A549 (cell line): ENCODE data around the gene SUDS3. TPM values are rescaled to one million over a fixed set of nuclear protein-coding genes. Genes with fewer than 3 reads are reported as not detected.

Experiments used
- ATAC-seq, 2 experiments: fragments of 200-7000 bp in 1 of 2; fragments of >200 bp in 1 of 2; cut with Nextera tagmentation in 1 of 2; cut with Tn5 transposase in 1 of 2; 3 replicates each; pipeline versions ENCODE4 v1.8.0 to v1.9.1; 2018 to 2020; ENCODE audit warnings: mild to moderate bottlenecking in 1 of 2, moderate library complexity in 1 of 2
- CTCF ChIA-PET: fragments of 300-600 bp; sonication (Branson Sonifier 250); formaldehyde crosslinking; extraction: SDS; loops from one replicate; lab custom pipeline; 2021; ENCODE audit warnings: antibody characterized with exemption, inconsistent platforms; lab: Yijun Ruan, JAX
- POLR2A ChIA-PET: fragments of 350-600 bp; formaldehyde crosslinking; extraction: SDS; loops from one replicate; lab custom pipeline; 2021; ENCODE audit warnings: antibody characterized with exemption, inconsistent platforms; lab: Yijun Ruan, JAX
- DNase-seq, 2 experiments: peaks; one replicate each; pipeline versions ENCODE4 v3.0.0 to v3.0.0-alpha.2; 2011 to 2016; ENCODE audit warnings: low read depth in 1 of 2, low spot score in 1 of 2
- FAIRE-seq: peaks from 2 replicates; lab custom pipeline; 2011; peaks lifted over from hg19 to GRCh38; lab: Jason Lieb, UNC
- H3K27ac ChIP-seq, 2 experiments: fragments of >200 bp; sonication (Bioruptor Twin); formaldehyde crosslinking; 3 replicates each; pipeline ENCODE4 v1.5.1; 2016 to 2017
- H3K4me1 ChIP-seq: fragments of >200 bp; sonication (Bioruptor Twin); formaldehyde crosslinking; 3 replicates; pipeline ENCODE4 v1.6.1; 2016
- H3K4me2 ChIP-seq: fragments of >200 bp; sonication (Bioruptor Twin); formaldehyde crosslinking; 3 replicates; pipeline ENCODE4 v1.6.1; 2016
- H3K4me3 ChIP-seq: fragments of >200 bp; sonication (Bioruptor Twin); formaldehyde crosslinking; 3 replicates; pipeline ENCODE4 v1.5.1; 2016
- H3K9me3 ChIP-seq: fragments of >200 bp; sonication (Bioruptor Twin); formaldehyde crosslinking; 3 replicates; pipeline ENCODE4 v1.6.1; 2016
- BHLHE40 ChIP-seq: IDR thresholded peaks from 2 replicates; pipeline ENCODE4 v1.6.1; 2012; ENCODE audit warnings: low read depth, low read length, inconsistent platforms
- CBX2 ChIP-seq: fragments of 200-600 bp; sonication (generic); IDR thresholded peaks from 2 replicates; pipeline ENCODE4 v1.6.1; 2016; ENCODE audit warnings: low read depth, mild to moderate bottlenecking, borderline replicate concordance
- CEBPB ChIP-seq, 2 experiments: fragments of >200 bp in 1 of 2; sonication (Bioruptor Twin) in 1 of 2; formaldehyde crosslinking in 1 of 2; IDR thresholded peaks; 2 replicates each; pipeline ENCODE4 v1.6.1; 2012 to 2016
- EP300 ChIP-seq, 2 experiments: fragments of >200 bp; sonication (Bioruptor Twin); formaldehyde crosslinking; IDR thresholded peaks; 2 replicates in 1 of 2; 3 replicates in 1 of 2; pipeline ENCODE4 v1.6.1; 2016 to 2017
- FOSB ChIP-seq: fragments of 250-450 bp; sonication (Bioruptor Pico); IDR thresholded peaks from 2 replicates; pipeline ENCODE4 v1.5.0; 2020; ENCODE audit warnings: mild to moderate bottlenecking, moderate library complexity
- FOXS1 ChIP-seq: fragments of 250-450 bp; sonication (Bioruptor Pico); IDR thresholded peaks from 2 replicates; pipeline ENCODE4 v1.5.0; 2020; ENCODE audit warnings: mild to moderate bottlenecking, moderate library complexity
- HDAC2 ChIP-seq: fragments of 200-600 bp; sonication (generic); IDR thresholded peaks from 2 replicates; pipeline ENCODE4 v1.6.1; 2016
- HOXB5 ChIP-seq: fragments of 250-450 bp; sonication (Bioruptor Pico); IDR thresholded peaks from 2 replicates; pipeline ENCODE4 v1.5.0; 2020; ENCODE audit warnings: mild to moderate bottlenecking, moderate library complexity
- NPAS2 ChIP-seq: fragments of 250-450 bp; sonication (Bioruptor Pico); IDR thresholded peaks from 2 replicates; pipeline ENCODE4 v1.8.0; 2022; ENCODE audit warnings: mild to moderate bottlenecking, moderate library complexity, borderline replicate concordance
- NR3C1 ChIP-seq: fragments of >200 bp; sonication (Bioruptor Twin); formaldehyde crosslinking; IDR thresholded peaks from 3 replicates; pipeline ENCODE4 v1.6.1; 2017
- PHF8 ChIP-seq: fragments of 200-600 bp; sonication (generic); IDR thresholded peaks from 2 replicates; pipeline ENCODE4 v1.6.1; 2016; ENCODE audit warnings: low read depth, mild to moderate bottlenecking, antibody characterized with exemption, moderate library complexity, borderline replicate concordance
- POLR2A ChIP-seq: IDR thresholded peaks from 2 replicates; pipeline ENCODE4 v1.6.1; 2012; ENCODE audit warnings: mild to moderate bottlenecking, low read length
- POLR2AphosphoS2 ChIP-seq: conservative IDR thresholded peaks from 2 replicates; pipeline ENCODE4 v1.6.1; 2012; ENCODE audit warnings: low read length, improper control_type of control experiment, inconsistent platforms
- RAD21 ChIP-seq, 2 experiments: fragments of >200 bp in 1 of 2; sonication (Bioruptor Twin) in 1 of 2; formaldehyde crosslinking in 1 of 2; IDR thresholded peaks in 1 of 2; conservative IDR thresholded peaks in 1 of 2; 2 replicates in 1 of 2; 3 replicates in 1 of 2; pipeline ENCODE4 v1.6.1; 2012 to 2018; ENCODE audit warnings: inconsistent platforms in 1 of 2
- RARB ChIP-seq: fragments of 250-450 bp; sonication (Bioruptor Pico); IDR thresholded peaks from 2 replicates; pipeline ENCODE4 v1.8.0; 2021; ENCODE audit warnings: mild to moderate bottlenecking, moderate library complexity
- SMC3 ChIP-seq: fragments of >200 bp; sonication (Bioruptor Twin); formaldehyde crosslinking; IDR thresholded peaks from 3 replicates; pipeline ENCODE4 v1.6.1; 2018; ENCODE audit warnings: inconsistent platforms
- TP53 ChIP-seq: fragments of 250-450 bp; sonication (Bioruptor Pico); IDR thresholded peaks from 2 replicates; pipeline ENCODE4 v1.5.0; 2021; ENCODE audit warnings: mild to moderate bottlenecking, moderate library complexity
- ZFP36 ChIP-seq: fragments of 450-650 bp; IDR thresholded peaks from 2 replicates; pipeline ENCODE4 v1.6.1; 2014; ENCODE audit warnings: borderline replicate concordance; ENCODE audit not compliant: partially characterized antibody
- WGBS: methylation state at CpG from one replicate; pipeline ENCODE4 v1.1.6; 2017; ENCODE audit errors: missing lambda C conversion rate; 5-methylcytosine and 5-hydroxymethylcytosine counted together
- polyA plus RNA-seq, 4 experiments: library from polyadenylated mRNA; depleted of rRNA in 3 of 4; stranded (reverse); fragments of >200 nt; fragmentation: RNase III in 1 of 4; extraction: RNeasy Plus Mini Kit Qiagen cat#74134 plus additional on column Dnase treatment in 1 of 4; gene quantifications; 2 replicates in 3 of 4; 3 replicates in 1 of 4; pipeline ENCODE4 v1.2.3, GENCODE V29; 2011 to 2017
- TF ChIP-seq, protein P1 (sequence below): fragments of 250-450 bp; sonication (Bioruptor Pico); IDR thresholded peaks from 2 replicates; pipeline ENCODE4 v1.5.0; 2021; ENCODE audit warnings: mild to moderate bottlenecking, moderate library complexity, borderline replicate concordance
- TF ChIP-seq, protein P2 (sequence below): fragments of 200-600 bp; sonication (generic); IDR thresholded peaks from 2 replicates; pipeline ENCODE4 v1.6.1; 2016; ENCODE audit warnings: antibody characterized with exemption, mild to moderate bottlenecking, moderate library complexity
- TF ChIP-seq, protein P3 (sequence below): fragments of >200 bp; sonication (Bioruptor Twin); formaldehyde crosslinking; IDR thresholded peaks from 3 replicates; pipeline ENCODE4 v1.6.1; 2016
- TF ChIP-seq, protein P4 (sequence below): fragments of 450-650 bp; IDR thresholded peaks from 2 replicates; pipeline ENCODE4 v1.6.1; 2014; ENCODE audit warnings: antibody characterized with exemption

The SUDS3 gene
- polyA plus RNA-seq, 2 of the 4 experiments (the other 2 are of a cell fraction): 20.3 to 36.5 TPM

DNA sequence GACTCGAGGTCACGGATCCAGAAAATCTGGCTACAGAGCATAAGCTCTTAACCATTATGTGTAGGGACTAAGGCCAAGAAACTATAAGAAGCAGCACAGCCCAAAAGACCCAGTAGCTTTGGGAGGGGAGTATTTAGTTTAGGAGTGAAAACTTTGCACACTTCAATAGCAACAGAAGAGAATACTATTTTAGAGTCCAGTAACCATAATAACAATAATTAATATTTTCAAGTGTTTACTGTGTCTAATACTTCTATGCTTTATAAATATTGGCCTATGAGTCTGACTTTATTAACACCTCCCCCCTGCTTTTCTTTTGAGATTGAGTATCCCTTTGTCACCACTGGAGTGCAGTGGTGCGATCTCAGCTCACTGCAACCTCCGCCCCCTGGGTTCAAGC, 82.8 kb downstream of the SUDS3 start:
- Histone ChIP-seq H3K27ac (no peak overlapping the region), H3K4me1 (no peaks in the 10 kb centered on the region), H3K9me3 (no peaks in the 10 kb centered on the region), H3K4me3 (no peak overlapping the region)
- POLR2A ChIA-PET: no interaction called here
- FAIRE-seq: no peak
- 15% methylated on average over 4 of the region's 4 CpGs for WGBS
- CTCF ChIA-PET: no interaction called here
- TF ChIP-seq, protein P1, sequence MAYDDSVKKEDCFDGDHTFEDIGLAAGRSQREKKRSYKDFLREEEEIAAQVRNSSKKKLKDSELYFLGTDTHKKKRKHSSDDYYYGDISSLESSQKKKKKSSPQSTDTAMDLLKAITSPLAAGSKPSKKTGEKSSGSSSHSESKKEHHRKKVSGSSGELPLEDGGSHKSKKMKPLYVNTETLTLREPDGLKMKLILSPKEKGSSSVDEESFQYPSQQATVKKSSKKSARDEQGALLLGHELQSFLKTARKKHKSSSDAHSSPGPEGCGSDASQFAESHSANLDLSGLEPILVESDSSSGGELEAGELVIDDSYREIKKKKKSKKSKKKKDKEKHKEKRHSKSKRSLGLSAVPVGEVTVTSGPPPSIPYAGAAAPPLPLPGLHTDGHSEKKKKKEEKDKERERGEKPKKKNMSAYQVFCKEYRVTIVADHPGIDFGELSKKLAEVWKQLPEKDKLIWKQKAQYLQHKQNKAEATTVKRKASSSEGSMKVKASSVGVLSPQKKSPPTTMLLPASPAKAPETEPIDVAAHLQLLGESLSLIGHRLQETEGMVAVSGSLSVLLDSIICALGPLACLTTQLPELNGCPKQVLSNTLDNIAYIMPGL (CRISPR knock-in tag): no peak
- no peak for TF ChIP-seq ZFP36
- TF ChIP-seq FOSB (CRISPR knock-in tag): no peak
- no peak for TF ChIP-seq POLR2AphosphoS2
- TF ChIP-seq, protein P2, sequence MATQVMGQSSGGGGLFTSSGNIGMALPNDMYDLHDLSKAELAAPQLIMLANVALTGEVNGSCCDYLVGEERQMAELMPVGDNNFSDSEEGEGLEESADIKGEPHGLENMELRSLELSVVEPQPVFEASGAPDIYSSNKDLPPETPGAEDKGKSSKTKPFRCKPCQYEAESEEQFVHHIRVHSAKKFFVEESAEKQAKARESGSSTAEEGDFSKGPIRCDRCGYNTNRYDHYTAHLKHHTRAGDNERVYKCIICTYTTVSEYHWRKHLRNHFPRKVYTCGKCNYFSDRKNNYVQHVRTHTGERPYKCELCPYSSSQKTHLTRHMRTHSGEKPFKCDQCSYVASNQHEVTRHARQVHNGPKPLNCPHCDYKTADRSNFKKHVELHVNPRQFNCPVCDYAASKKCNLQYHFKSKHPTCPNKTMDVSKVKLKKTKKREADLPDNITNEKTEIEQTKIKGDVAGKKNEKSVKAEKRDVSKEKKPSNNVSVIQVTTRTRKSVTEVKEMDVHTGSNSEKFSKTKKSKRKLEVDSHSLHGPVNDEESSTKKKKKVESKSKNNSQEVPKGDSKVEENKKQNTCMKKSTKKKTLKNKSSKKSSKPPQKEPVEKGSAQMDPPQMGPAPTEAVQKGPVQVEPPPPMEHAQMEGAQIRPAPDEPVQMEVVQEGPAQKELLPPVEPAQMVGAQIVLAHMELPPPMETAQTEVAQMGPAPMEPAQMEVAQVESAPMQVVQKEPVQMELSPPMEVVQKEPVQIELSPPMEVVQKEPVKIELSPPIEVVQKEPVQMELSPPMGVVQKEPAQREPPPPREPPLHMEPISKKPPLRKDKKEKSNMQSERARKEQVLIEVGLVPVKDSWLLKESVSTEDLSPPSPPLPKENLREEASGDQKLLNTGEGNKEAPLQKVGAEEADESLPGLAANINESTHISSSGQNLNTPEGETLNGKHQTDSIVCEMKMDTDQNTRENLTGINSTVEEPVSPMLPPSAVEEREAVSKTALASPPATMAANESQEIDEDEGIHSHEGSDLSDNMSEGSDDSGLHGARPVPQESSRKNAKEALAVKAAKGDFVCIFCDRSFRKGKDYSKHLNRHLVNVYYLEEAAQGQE: no peak
- no peak for TF ChIP-seq CEBPB (IDR thresholded peaks at IDR 0.05)
- TF ChIP-seq HDAC2: no peak
- TF ChIP-seq POLR2A: no peak
- no peak for TF ChIP-seq NR3C1
- TF ChIP-seq FOXS1 (CRISPR knock-in tag): no peak
- TF ChIP-seq BHLHE40: no peak
- TF ChIP-seq, protein P3, sequence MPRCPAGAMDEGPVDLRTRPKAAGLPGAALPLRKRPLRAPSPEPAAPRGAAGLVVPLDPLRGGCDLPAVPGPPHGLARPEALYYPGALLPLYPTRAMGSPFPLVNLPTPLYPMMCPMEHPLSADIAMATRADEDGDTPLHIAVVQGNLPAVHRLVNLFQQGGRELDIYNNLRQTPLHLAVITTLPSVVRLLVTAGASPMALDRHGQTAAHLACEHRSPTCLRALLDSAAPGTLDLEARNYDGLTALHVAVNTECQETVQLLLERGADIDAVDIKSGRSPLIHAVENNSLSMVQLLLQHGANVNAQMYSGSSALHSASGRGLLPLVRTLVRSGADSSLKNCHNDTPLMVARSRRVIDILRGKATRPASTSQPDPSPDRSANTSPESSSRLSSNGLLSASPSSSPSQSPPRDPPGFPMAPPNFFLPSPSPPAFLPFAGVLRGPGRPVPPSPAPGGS: no peak
- no peak for TF ChIP-seq HOXB5 (CRISPR knock-in tag)
- no peak for TF ChIP-seq EP300 (IDR thresholded peaks at IDR 0.05)
- no peak for TF ChIP-seq TP53 (CRISPR knock-in tag)
- TF ChIP-seq, all 56 proteins: peak for 0
- H3K4me2 ChIP-seq: no peak overlapping the region
- no peak for ATAC-seq
- DNase-seq: no peak

DNA sequence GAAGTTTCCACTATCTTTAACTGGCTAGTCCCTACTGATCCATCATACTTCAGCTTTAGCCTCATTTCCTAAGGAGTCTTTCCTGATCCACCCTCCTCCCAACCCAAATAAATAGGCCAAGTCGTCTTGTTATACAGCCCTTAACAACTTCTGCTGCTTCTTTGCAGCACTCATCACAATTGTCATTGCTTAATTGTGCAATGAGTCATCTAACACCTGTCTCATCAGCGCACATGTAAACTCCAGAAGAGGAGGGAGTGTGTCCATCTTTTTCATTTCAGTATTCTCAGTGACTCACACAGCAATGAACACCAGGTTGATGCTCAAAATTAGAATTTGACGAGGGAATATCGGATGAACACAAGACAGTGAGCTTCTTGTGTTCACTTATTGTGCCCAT, 87.3 kb downstream of the SUDS3 start:
- H3K4me3 ChIP-seq: no peak overlapping the region
- WGBS: 16% methylated on average over 4 of the region's 4 CpGs
- DNase-seq (no peak), FAIRE-seq (no peak), ATAC-seq (no peak)
- POLR2A ChIA-PET: no interaction called here
- CTCF ChIA-PET: interaction anchor here (1.0 kb wide), 1 partner anchor 86 kb away, joined by 3 read pairs; no protein-coding TSS in a partner anchor
- H3K27ac ChIP-seq: no peak overlapping the region
- TF ChIP-seq, protein P4, sequence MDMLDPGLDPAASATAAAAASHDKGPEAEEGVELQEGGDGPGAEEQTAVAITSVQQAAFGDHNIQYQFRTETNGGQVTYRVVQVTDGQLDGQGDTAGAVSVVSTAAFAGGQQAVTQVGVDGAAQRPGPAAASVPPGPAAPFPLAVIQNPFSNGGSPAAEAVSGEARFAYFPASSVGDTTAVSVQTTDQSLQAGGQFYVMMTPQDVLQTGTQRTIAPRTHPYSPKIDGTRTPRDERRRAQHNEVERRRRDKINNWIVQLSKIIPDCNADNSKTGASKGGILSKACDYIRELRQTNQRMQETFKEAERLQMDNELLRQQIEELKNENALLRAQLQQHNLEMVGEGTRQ: no peak
- TF ChIP-seq CBX2: no peak
- no peak for TF ChIP-seq NPAS2 (CRISPR knock-in tag)
- no peak for TF ChIP-seq FOXS1 (CRISPR knock-in tag)
- no peak for TF ChIP-seq RARB (CRISPR knock-in tag)
- TF ChIP-seq SMC3: no peak
- no peak for TF ChIP-seq PHF8
- TF ChIP-seq RAD21 (conservative IDR thresholded peaks at IDR 0.05 in 1 of 2, IDR thresholded peaks at IDR 0.05 in 1 of 2): no peak
- TF ChIP-seq EP300 (IDR thresholded peaks at IDR 0.05): no peak
- no peak overlapping the region for H3K4me2 ChIP-seq
- no peaks in the 10 kb centered on the region for H3K4me1 ChIP-seq
- H3K9me3 ChIP-seq: no peaks in the 10 kb centered on the region
